GM21717 (cell line): ENCODE measurements around the gene CHAMP1.

Experiments
- ATAC-seq: cut with Tn5 transposase; IDR thresholded peaks from one replicate; pipeline ENCODE4 v1.9.1; 2021; ENCODE audit warnings: mild to moderate bottlenecking, moderate library complexity; ENCODE audit not compliant: unreplicated experiment

CHAMP1 gene

GRCh38 chr13:114296902-114297301, 17.4 kb upstream of the CHAMP1 start:
- ATAC-seq = no peak

GRCh38 chr13:114298866-114299265, 15.4 kb upstream of the CHAMP1 start:
- ATAC-seq = no peak

GRCh38 chr13:114299604-114300305, 14.5 kb upstream of the CHAMP1 start:
- no peak for ATAC-seq

- no peak for ATAC-seq
Measured at GRCh38 chr13:114303700-114304327, 10.5 kb upstream of the CHAMP1 start.

- no peak for ATAC-seq
Measured at GRCh38 chr13:114304346-114305034, 9.8 kb upstream of the CHAMP1 start.

GRCh38 chr13:114309086-114309485, 5.2 kb upstream of the CHAMP1 start:
- ATAC-seq = no peak

GRCh38 chr13:114309806-114310410, 4.4 kb upstream of the CHAMP1 start:
- ATAC-seq = no peak

GRCh38 chr13:114310956-114311355, 3.3 kb upstream of the CHAMP1 start:
- ATAC-seq = no peak

GRCh38 chr13:114311387-114311786, 2.9 kb upstream of the CHAMP1 start:
- no peak for ATAC-seq

GRCh38 chr13:114311908-114312307, 2.4 kb upstream of the CHAMP1 start:
- ATAC-seq = no peak

GRCh38 chr13:114313061-114313860, 1.0 kb upstream of the CHAMP1 start:
- ATAC-seq = no peak

GRCh38 chr13:114315074-114315785, 927 bp downstream of the CHAMP1 start:
- ATAC-seq = no peak

- ATAC-seq = no peak
Measured at GRCh38 chr13:114318624-114319023, 4.3 kb downstream of the CHAMP1 start.

- no peak for ATAC-seq
Measured at GRCh38 chr13:114319441-114319913, 5.2 kb downstream of the CHAMP1 start.

- no peak for ATAC-seq
Measured at GRCh38 chr13:114320065-114320464, 5.8 kb downstream of the CHAMP1 start.

GRCh38 chr13:114321256-114321655, 7.0 kb downstream of the CHAMP1 start:
- ATAC-seq = no peak

GRCh38 chr13:114323349-114323748, 9.0 kb downstream of the CHAMP1 start:
- ATAC-seq = no peak

GRCh38 chr13:114324334-114324733, 10.0 kb downstream of the CHAMP1 start:
- ATAC-seq = no peak

GRCh38 chr13:114325729-114326128, 11.4 kb downstream of the CHAMP1 start:
- no peak for ATAC-seq

- no peak for ATAC-seq
Measured at GRCh38 chr13:114328034-114328433, 13.7 kb downstream of the CHAMP1 start.
